Glutamatergic neuron (in vitro differentiated cells): Measurements from ENCODE around the gene HPCAL4. TPM values are rescaled to one million over a fixed set of nuclear protein-coding genes. Genes with fewer than 3 reads are reported as not detected.

Source experiments
- DNase-seq: peaks from one replicate; pipeline ENCODE4 v3.0.0; 2022
- H3K27ac Mint-ChIP-seq: one replicate; pipeline ENCODE4 v1.8.0; 2020; ENCODE audit warnings: mild to moderate bottlenecking, mixed read lengths, inconsistent platforms; ENCODE audit not compliant: unreplicated experiment
- H3K27me3 Mint-ChIP-seq: one replicate; pipeline ENCODE4 v1.8.0; 2020; ENCODE audit warnings: mild to moderate bottlenecking, moderate library complexity, mixed read lengths, inconsistent platforms; ENCODE audit not compliant: unreplicated experiment
- H3K36me3 Mint-ChIP-seq: one replicate; pipeline ENCODE4 v1.8.0; 2020; ENCODE audit warnings: mild to moderate bottlenecking, mixed read lengths, inconsistent platforms; ENCODE audit not compliant: unreplicated experiment
- H3K4me1 Mint-ChIP-seq: one replicate; pipeline ENCODE4 v1.8.0; 2020; ENCODE audit warnings: mild to moderate bottlenecking, low read depth, mixed read lengths, inconsistent platforms; ENCODE audit not compliant: unreplicated experiment
- H3K4me3 Mint-ChIP-seq: one replicate; pipeline ENCODE4 v1.8.0; 2020; ENCODE audit warnings: mild to moderate bottlenecking, mixed read lengths, inconsistent platforms; ENCODE audit not compliant: unreplicated experiment
- H3K9me3 Mint-ChIP-seq: one replicate; pipeline ENCODE4 v1.8.0; 2020; ENCODE audit warnings: mild to moderate bottlenecking, moderate library complexity, mixed read lengths, inconsistent platforms; ENCODE audit not compliant: unreplicated experiment
- CTCF ChIP-seq: fragments of 200-600 bp; sonication (generic); IDR thresholded peaks from one replicate; pipeline ENCODE4 v1.5.0; 2021; ENCODE audit not compliant: partially characterized antibody, unreplicated experiment
- total RNA-seq: library from RNA; stranded (reverse); fragmentation: NEBNext Ultra II Directional; extraction: Animal tissue kit (Norgen Biotek cat#: 25700); gene quantifications from one replicate; pipeline ENCODE4 v1.2.1, GENCODE V29; 2021; ENCODE audit not compliant: unreplicated experiment

Gene HPCAL4
- total RNA-seq, 1 donor from 2014 or later: not detected

GRCh38 chr1:39733161-39733560 is 41.9 kb upstream of the HPCAL4 start:
- Mint-ChIP-seq H3K36me3 (no peaks in the 10 kb centered on the region), H3K27me3 (peaks cover 8% of the 10 kb centered on the region), H3K27ac (no peak overlapping the region), H3K4me1 (no peaks in the 10 kb centered on the region), H3K4me3 (no peak overlapping the region), H3K9me3 (no peaks in the 10 kb centered on the region)
- no peak for DNase-seq
- no peak for TF ChIP-seq CTCF

DNA sequence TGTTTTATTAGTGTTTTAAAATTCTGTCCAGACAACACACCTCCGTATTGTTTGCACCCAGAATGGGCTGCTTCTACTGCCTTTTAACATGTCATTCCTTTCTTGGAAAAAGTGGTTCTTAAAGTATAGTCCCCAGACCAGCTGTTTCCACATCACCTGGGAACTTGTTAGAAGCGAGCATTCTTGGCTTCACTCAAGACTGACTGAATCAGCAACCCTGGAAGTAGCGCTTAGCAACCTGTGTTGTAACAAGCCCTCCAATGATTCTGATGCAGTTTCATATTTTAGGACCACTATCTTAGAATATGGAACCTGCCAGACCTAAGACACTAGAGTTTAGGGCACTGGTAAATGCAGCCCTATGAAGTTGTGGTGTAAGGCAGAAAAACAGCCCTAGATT is 41.5 kb upstream of the HPCAL4 start:
- Mint-ChIP-seq H3K36me3 (no peaks in the 10 kb centered on the region), H3K27ac (no peak overlapping the region), H3K4me3 (no peak overlapping the region), H3K27me3 (peaks cover 12% of the 10 kb centered on the region), H3K9me3 (no peaks in the 10 kb centered on the region), H3K4me1 (no peaks in the 10 kb centered on the region)
- DNase-seq: no peak
- no peak for TF ChIP-seq CTCF

DNA sequence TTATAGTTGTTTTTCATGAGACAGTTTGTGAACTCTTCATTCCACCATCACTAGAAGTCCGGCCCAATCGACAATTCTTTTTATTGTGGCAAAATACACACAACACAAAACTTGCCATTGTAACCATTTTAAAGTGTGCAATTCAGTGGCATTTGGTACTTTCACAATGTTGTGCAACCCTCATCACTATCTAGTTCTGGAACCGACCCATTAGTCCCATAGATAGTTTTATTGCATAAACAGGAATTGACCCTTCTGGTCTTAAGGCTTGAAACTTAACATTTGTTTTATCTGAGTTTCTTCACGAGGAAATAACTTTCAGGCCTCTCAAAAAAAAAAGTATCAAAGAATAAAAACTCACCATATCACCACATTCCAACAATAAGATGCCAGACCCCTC is 38.6 kb upstream of the HPCAL4 start:
- H3K9me3 Mint-ChIP-seq: no peaks in the 10 kb centered on the region
- DNase-seq: no peak
- TF ChIP-seq CTCF: no peak
- H3K4me3 Mint-ChIP-seq: no peak overlapping the region
- H3K27ac Mint-ChIP-seq: no peak overlapping the region
- peaks cover 23% of the 10 kb centered on the region for H3K27me3 Mint-ChIP-seq
- H3K4me1 Mint-ChIP-seq: no peaks in the 10 kb centered on the region
- no peaks in the 10 kb centered on the region for H3K36me3 Mint-ChIP-seq

DNA sequence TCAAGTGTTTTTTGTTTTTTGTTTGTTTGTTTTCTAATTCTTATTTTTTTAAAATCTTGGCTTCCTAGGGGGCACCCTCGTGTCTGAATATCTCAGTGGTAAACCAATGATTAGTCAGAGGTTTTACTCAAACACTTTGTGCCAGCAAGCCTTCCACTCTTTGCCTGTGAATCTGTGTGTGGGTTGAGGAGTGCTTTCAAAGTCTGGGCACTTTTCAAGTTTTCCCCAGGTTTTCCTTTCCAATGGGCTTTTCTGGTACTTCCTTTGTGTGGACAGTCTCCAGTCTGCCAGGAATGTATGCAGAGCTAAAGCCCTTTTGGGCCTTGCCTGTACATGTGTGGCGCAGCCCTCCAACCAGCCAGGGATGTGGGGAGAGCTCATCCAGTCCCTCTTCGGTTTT is 37.8 kb upstream of the HPCAL4 start:
- Mint-ChIP-seq H3K4me3 (no peak overlapping the region), H3K27me3 (peaks cover 29% of the 10 kb centered on the region)

DNA sequence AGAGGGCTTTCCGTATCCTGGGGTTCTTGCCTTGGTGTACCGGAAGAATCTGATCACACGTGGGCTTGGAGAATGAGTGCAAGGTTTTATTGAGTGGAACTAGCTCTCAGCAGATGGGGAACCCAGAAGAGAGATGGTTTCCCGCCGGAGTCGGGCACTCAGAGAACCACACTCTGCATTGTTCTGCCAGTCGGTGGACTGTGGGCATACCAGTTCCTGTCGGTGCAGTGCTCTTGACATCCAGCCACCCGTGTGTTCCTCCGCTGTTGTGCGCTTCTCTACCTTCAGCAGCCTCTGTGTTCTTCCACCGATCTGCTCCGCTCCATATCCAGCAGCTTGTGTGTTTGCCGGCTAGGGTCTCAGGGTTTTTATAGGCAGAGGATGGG is 36.7 kb upstream of the HPCAL4 start:
- Mint-ChIP-seq H3K27me3 (peaks cover 30% of the 10 kb centered on the region), H3K9me3 (no peaks in the 10 kb centered on the region), H3K36me3 (no peaks in the 10 kb centered on the region), H3K4me3 (no peak overlapping the region), H3K27ac (no peak overlapping the region), H3K4me1 (no peaks in the 10 kb centered on the region)
- no peak for TF ChIP-seq CTCF
- DNase-seq: no peak

More for the DNA sequence above, 37.8 kb upstream of the HPCAL4 start:
- Mint-ChIP-seq H3K36me3 (no peaks in the 10 kb centered on the region), H3K27ac (no peak overlapping the region), H3K9me3 (no peaks in the 10 kb centered on the region), H3K4me1 (no peaks in the 10 kb centered on the region)
- no peak for DNase-seq
- TF ChIP-seq CTCF: no peak
